Karpas-422 (cell line): Measurements from ENCODE around the gene SIL1. TPM values are rescaled to one million over a fixed set of nuclear protein-coding genes. Genes with fewer than 3 reads are reported as not detected.

ENCODE experiments used
- DNase-seq: peaks from one replicate; pipeline ENCODE4 v3.0.0-alpha.2; 2015
- H2AFZ ChIP-seq: fragments of 200-600 bp; sonication (generic); 2 replicates; pipeline ENCODE4 v1.6.1; 2014; ENCODE audit warnings: antibody characterized with exemption, low read length, mixed read lengths
- H3K27ac ChIP-seq: fragments of 200-600 bp; sonication (generic); 2 replicates; pipeline ENCODE4 v1.5.1; 2014; ENCODE audit warnings: mild to moderate bottlenecking, low read length, moderate library complexity
- H3K27me3 ChIP-seq: fragments of 200-600 bp; sonication (generic); 2 replicates; pipeline ENCODE4 v1.6.1; 2014; ENCODE audit warnings: low read length, mixed read lengths
- H3K36me3 ChIP-seq: fragments of 200-600 bp; sonication (generic); 2 replicates; pipeline ENCODE4 v1.6.1; 2014; ENCODE audit warnings: low read length, mixed read lengths; ENCODE audit not compliant: insufficient read depth
- H3K4me1 ChIP-seq: fragments of 200-600 bp; sonication (generic); 2 replicates; pipeline ENCODE4 v1.6.1; 2014; ENCODE audit warnings: mild to moderate bottlenecking, low read length, mixed read lengths
- H3K4me2 ChIP-seq: fragments of 200-600 bp; sonication (generic); 2 replicates; pipeline ENCODE4 v1.6.1; 2014; ENCODE audit warnings: low read length, low read depth, mild to moderate bottlenecking; ENCODE audit not compliant: poor library complexity, severe bottlenecking
- H3K4me3 ChIP-seq: fragments of 200-600 bp; sonication (generic); 2 replicates; pipeline ENCODE4 v1.5.1; 2014; ENCODE audit warnings: mild to moderate bottlenecking, antibody characterized with exemption, low read length, mixed read lengths
- H3K79me2 ChIP-seq: fragments of 200-600 bp; sonication (generic); 2 replicates; pipeline ENCODE4 v1.6.1; 2014; ENCODE audit warnings: mild to moderate bottlenecking, low read length, mixed read lengths
- H3K9ac ChIP-seq: fragments of 200-600 bp; sonication (generic); 2 replicates; pipeline ENCODE4 v1.6.0; 2014; ENCODE audit warnings: low read length
- H3K9me2 ChIP-seq: fragments of 200-600 bp; sonication (generic), shearing (Covaris generic); replicated peaks from 2 replicates; pipeline ENCODE4 v1.6.0; 2014; ENCODE audit warnings: mild to moderate bottlenecking, low read length, moderate library complexity; ENCODE audit not compliant: insufficient read depth
- H3K9me3 ChIP-seq: fragments of 300-700, 200-600 bp; sonication (generic); 2 replicates; pipeline ENCODE4 v1.6.1; 2014; ENCODE audit warnings: low read length, mixed read lengths
- H4K20me1 ChIP-seq: fragments of 200-600 bp; sonication (generic); 2 replicates; pipeline ENCODE4 v1.6.1; 2014; ENCODE audit warnings: mild to moderate bottlenecking, antibody characterized with exemption, low read length, low read depth; ENCODE audit not compliant: insufficient read depth
- total RNA-seq: library from RNA; depleted of rRNA; stranded (reverse); fragments of >200 nt; shearing (Covaris generic); gene quantifications from 2 replicates; pipeline ENCODE4 v1.2.3, GENCODE V29; 2014; ENCODE audit warnings: low replicate concordance

The SIL1 gene
- total RNA-seq, 1 experiment from 2014 or later, result 10.7 TPM

GRCh38 chr5:139150367-139150999, 47.7 kb downstream of the SIL1 start:
- Histone ChIP-seq H3K4me2 (no peak overlapping the region), H3K4me1 (no peaks in the 10 kb centered on the region), H3K4me3 (no peak overlapping the region), H3K9me2 (no peaks in the 10 kb centered on the region), H3K9me3 (no peaks in the 10 kb centered on the region), H4K20me1 (peaks cover 52% of the 10 kb centered on the region), H3K9ac (no peak overlapping the region), H3K36me3 (no peaks in the 10 kb centered on the region), H2AFZ (no peak overlapping the region), H3K79me2 (no peaks in the 10 kb centered on the region), H3K27me3 (no peaks in the 10 kb centered on the region), H3K27ac (no peak overlapping the region)
- DNase-seq, result no peak

- Histone ChIP-seq H2AFZ (no peak overlapping the region), H4K20me1 (peaks cover 56% of the 10 kb centered on the region), H3K4me2 (no peak overlapping the region), H3K36me3 (no peaks in the 10 kb centered on the region), H3K4me1 (no peaks in the 10 kb centered on the region), H3K9me2 (no peaks in the 10 kb centered on the region), H3K4me3 (no peak overlapping the region), H3K27ac (no peak overlapping the region), H3K9me3 (no peaks in the 10 kb centered on the region), H3K27me3 (no peaks in the 10 kb centered on the region), H3K9ac (no peak overlapping the region), H3K79me2 (no peaks in the 10 kb centered on the region)
- no peak for DNase-seq
These were observed 48.5 kb downstream of the SIL1 start for GRCh38 chr5:139149477-139150199.

DNA sequence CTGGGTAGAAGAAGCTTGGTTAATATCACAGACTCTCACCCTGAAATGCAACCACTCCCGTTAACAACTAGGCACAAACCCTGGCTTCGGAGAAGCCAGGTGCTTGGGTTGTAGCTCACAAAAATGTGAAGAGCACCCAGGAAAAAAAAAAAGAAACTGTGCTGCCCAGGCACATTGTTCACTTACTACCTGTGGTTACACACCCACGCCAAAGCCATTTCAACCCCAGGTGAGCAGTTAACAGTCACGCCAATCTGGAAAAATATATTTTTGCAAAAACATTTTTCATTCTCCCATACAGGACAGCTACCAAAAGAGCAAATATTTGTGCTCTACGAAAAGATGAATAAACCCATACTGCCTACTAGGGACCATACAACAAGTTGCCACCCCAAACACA, 49.2 kb downstream of the SIL1 start:
- no peaks in the 10 kb centered on the region for H3K79me2 ChIP-seq
- H3K4me3 ChIP-seq, result no peak overlapping the region
- H3K4me1 ChIP-seq, result no peaks in the 10 kb centered on the region
- DNase-seq, result no peak
- no peaks in the 10 kb centered on the region for H3K36me3 ChIP-seq
- no peak overlapping the region for H3K9ac ChIP-seq
- no peak overlapping the region for H2AFZ ChIP-seq
- H3K4me2 ChIP-seq, result no peak overlapping the region
- peaks cover 49% of the 10 kb centered on the region for H4K20me1 ChIP-seq
- no peak overlapping the region for H3K27ac ChIP-seq
- no peaks in the 10 kb centered on the region for H3K9me2 ChIP-seq
- H3K27me3 ChIP-seq, result no peaks in the 10 kb centered on the region
- no peaks in the 10 kb centered on the region for H3K9me3 ChIP-seq

DNA sequence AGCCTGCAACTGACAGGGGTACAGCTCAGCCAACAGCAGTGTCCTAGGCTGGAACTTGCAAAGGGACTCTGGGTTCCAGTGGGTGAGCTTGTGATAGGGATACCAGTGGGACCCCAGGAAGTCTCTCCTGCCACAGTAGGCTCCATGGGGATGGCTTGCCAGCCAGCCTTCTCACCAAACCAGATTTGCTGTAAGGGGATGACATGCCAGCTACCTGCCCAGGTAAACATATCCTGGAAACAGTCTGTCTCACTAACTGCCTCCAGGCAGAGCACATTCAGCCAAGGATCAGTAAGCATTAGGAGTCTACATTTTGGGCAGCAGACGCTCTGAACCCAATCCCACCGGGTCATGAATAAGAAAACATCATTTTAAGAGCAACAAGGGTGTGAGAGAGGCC, 49.9 kb downstream of the SIL1 start:
- H3K4me3 ChIP-seq, result no peak overlapping the region
- no peaks in the 10 kb centered on the region for H3K36me3 ChIP-seq
- H3K9me3 ChIP-seq, result no peaks in the 10 kb centered on the region
- no peaks in the 10 kb centered on the region for H3K4me1 ChIP-seq
- H4K20me1 ChIP-seq, result peaks cover 46% of the 10 kb centered on the region
- H2AFZ ChIP-seq, result no peak overlapping the region
- no peak overlapping the region for H3K27ac ChIP-seq
- H3K27me3 ChIP-seq, result no peaks in the 10 kb centered on the region
- no peaks in the 10 kb centered on the region for H3K79me2 ChIP-seq
- DNase-seq, result no peak
- no peak overlapping the region for H3K4me2 ChIP-seq
- no peaks in the 10 kb centered on the region for H3K9me2 ChIP-seq
- no peak overlapping the region for H3K9ac ChIP-seq

GRCh38 chr5:139147483-139148087, 50.6 kb downstream of the SIL1 start:
- H3K9me2 ChIP-seq, result no peaks in the 10 kb centered on the region
- no peaks in the 10 kb centered on the region for H3K9me3 ChIP-seq
- H3K4me1 ChIP-seq, result no peaks in the 10 kb centered on the region
- no peak overlapping the region for H2AFZ ChIP-seq
- no peak overlapping the region for H3K9ac ChIP-seq
- no peak overlapping the region for H3K4me3 ChIP-seq
- H3K27me3 ChIP-seq, result no peaks in the 10 kb centered on the region
- no peak for DNase-seq
- H3K27ac ChIP-seq, result no peak overlapping the region
- H3K36me3 ChIP-seq, result no peaks in the 10 kb centered on the region
- no peak overlapping the region for H3K4me2 ChIP-seq
- no peaks in the 10 kb centered on the region for H3K79me2 ChIP-seq
- peaks cover 46% of the 10 kb centered on the region for H4K20me1 ChIP-seq

- Histone ChIP-seq H3K36me3 (no peaks in the 10 kb centered on the region), H3K27ac (no peak overlapping the region), H3K9me2 (no peaks in the 10 kb centered on the region), H3K9me3 (no peaks in the 10 kb centered on the region), H3K9ac (no peak overlapping the region), H3K27me3 (no peaks in the 10 kb centered on the region), H3K4me3 (no peak overlapping the region), H4K20me1 (peaks cover 46% of the 10 kb centered on the region), H2AFZ (no peak overlapping the region), H3K79me2 (no peaks in the 10 kb centered on the region), H3K4me1 (no peaks in the 10 kb centered on the region; the same call in 1 of the 2 replicates), H3K4me2 (no peak overlapping the region)
- no peak for DNase-seq
These were observed 51.2 kb downstream of the SIL1 start for GRCh38 chr5:139146809-139147482.

DNA sequence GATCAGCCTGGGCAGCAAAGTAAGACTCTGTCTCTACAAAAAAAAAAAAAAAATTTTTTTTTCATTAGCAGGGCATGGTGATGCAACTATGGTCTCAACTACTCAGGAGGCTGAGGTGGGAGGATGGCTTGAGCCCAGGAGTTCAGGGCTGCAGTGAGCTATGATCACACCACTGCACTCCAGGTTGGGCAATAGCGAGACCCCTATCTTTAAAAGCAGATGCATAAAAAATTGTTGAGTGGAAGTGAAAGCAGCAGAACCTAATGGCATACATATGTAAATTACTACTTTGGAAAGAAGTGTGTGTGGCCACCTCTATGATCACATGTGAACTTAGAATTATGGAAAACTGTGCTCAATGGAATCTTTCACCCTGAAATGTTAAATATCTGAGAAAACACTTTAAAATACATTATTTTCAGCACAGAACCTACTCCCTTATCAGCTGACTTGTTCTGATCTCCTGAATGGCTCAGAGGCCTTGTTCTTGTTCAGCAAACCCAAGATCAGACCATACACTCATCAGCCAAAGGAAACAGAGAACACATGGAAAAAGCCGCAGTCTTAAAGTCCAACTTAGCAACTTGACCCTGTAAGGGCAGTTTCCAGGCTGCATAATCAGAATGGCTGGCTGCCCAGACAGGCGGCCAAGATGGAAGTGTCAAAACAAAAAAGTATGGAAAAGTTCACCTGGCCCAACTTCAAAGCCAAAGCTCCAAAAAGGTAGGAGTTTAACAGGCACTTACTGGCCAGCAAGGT, 56.5 kb downstream of the SIL1 start:
- H3K4me2 ChIP-seq, result no peak overlapping the region
- H3K9me2 ChIP-seq, result no peaks in the 10 kb centered on the region

More for the DNA sequence above, 56.5 kb downstream of the SIL1 start:
- no peaks in the 10 kb centered on the region for H3K9me3 ChIP-seq
- H2AFZ ChIP-seq, result no peak overlapping the region
- H3K4me3 ChIP-seq, result no peak overlapping the region
- H3K27ac ChIP-seq, result no peak overlapping the region
- no peaks in the 10 kb centered on the region for H3K36me3 ChIP-seq
- no peak overlapping the region for H3K9ac ChIP-seq
- H3K27me3 ChIP-seq, result no peaks in the 10 kb centered on the region
- peaks cover 7% of the 10 kb centered on the region for H3K4me1 ChIP-seq
- H4K20me1 ChIP-seq, result peaks cover 27% of the 10 kb centered on the region; the same call in 1 of the 2 replicates
- no peaks in the 10 kb centered on the region for H3K79me2 ChIP-seq
- no peak for DNase-seq
